Small intestine (tissue), 7 donors: Measurements from ENCODE around the gene SCAMP5. TPM values are rescaled to one million over a fixed set of nuclear protein-coding genes. Genes with fewer than 3 reads are reported as not detected.
A peak's percentile ranks its signal among the peaks of the same experiment; 100 is the strongest.

Experiments
- DNase-seq, 2 donors: peaks; one replicate each; pipeline versions ENCODE4 v3.0.0 to v3.0.0-alpha.2; 2013
- FAIRE-seq: peaks from 2 replicates; lab custom pipeline; 2012; peaks lifted over from hg19 to GRCh38; lab: Jason Lieb, UNC
- H3K27ac ChIP-seq, 3 donors: one replicate each; pipeline ENCODE4 v1.5.1; 2013; ENCODE audit warnings: low read length in 2 of 3, mild to moderate bottlenecking in 2 of 3, control low read depth in 1 of 3, inconsistent platforms in 1 of 3, low read depth in 1 of 3, moderate library complexity in 1 of 3
- H3K27me3 ChIP-seq, 3 donors: one replicate each; pipeline ENCODE4 v1.6.1; 2013; ENCODE audit warnings: low read length in 3 of 3, inconsistent platforms in 1 of 3; ENCODE audit not compliant: control insufficient read depth in 3 of 3, insufficient read depth in 3 of 3
- H3K36me3 ChIP-seq, 3 donors: one replicate each; pipeline ENCODE4 v1.6.1; 2013; ENCODE audit warnings: low read length in 3 of 3, inconsistent platforms in 1 of 3, low read depth in 1 of 3, mild to moderate bottlenecking in 1 of 3, moderate library complexity in 1 of 3; ENCODE audit not compliant: control insufficient read depth in 3 of 3, insufficient read depth in 2 of 3
- H3K4me1 ChIP-seq, 3 donors: one replicate each; pipeline ENCODE4 v1.6.1; 2013; ENCODE audit warnings: low read length in 2 of 3, inconsistent platforms in 1 of 3, low read depth in 1 of 3, mild to moderate bottlenecking in 1 of 3, moderate library complexity in 1 of 3; ENCODE audit not compliant: control insufficient read depth in 3 of 3, insufficient read depth in 2 of 3
- H3K4me3 ChIP-seq, 3 donors: one replicate each; pipeline ENCODE4 v1.5.1; 2013; ENCODE audit warnings: low read length in 3 of 3, control low read depth in 1 of 3, inconsistent platforms in 1 of 3, low read depth in 1 of 3, mild to moderate bottlenecking in 1 of 3, moderate library complexity in 1 of 3
- H3K9me3 ChIP-seq, 2 donors: one replicate each; pipeline ENCODE4 v1.6.1; 2013; ENCODE audit warnings: low read depth in 1 of 2, low read length in 1 of 2; ENCODE audit not compliant: control insufficient read depth in 2 of 2, insufficient read depth in 1 of 2
- WGBS, 3 donors: extraction: QIAGEN DNeasy Blood & Tissue Kit; methylation state at CpG; one replicate each; pipeline ENCODE4 v1.1.7; 2013; 5-methylcytosine and 5-hydroxymethylcytosine counted together
- polyA plus RNA-seq, 4 donors: library from polyadenylated mRNA; stranded (reverse) in 3 of 4; unstranded in 1 of 4; fragments of 200-250 nt in 3 of 4; fragments of 120-200 nt in 1 of 4; gene quantifications; one replicate each; pipeline versions ENCODE4 v1.2.1 to v1.2.3, GENCODE V29; 2013
- donor health status: healthy with polysubstance abuse.
- donor health status: control.
- donor health status: control.
- donor health status: Bipolar disorder and iron deficiency.
- donor health status: healthy.

Gene SCAMP5
- polyA plus RNA-seq, 4 donors, result 22.8 to 78.1 (median 56.8) TPM

DNA sequence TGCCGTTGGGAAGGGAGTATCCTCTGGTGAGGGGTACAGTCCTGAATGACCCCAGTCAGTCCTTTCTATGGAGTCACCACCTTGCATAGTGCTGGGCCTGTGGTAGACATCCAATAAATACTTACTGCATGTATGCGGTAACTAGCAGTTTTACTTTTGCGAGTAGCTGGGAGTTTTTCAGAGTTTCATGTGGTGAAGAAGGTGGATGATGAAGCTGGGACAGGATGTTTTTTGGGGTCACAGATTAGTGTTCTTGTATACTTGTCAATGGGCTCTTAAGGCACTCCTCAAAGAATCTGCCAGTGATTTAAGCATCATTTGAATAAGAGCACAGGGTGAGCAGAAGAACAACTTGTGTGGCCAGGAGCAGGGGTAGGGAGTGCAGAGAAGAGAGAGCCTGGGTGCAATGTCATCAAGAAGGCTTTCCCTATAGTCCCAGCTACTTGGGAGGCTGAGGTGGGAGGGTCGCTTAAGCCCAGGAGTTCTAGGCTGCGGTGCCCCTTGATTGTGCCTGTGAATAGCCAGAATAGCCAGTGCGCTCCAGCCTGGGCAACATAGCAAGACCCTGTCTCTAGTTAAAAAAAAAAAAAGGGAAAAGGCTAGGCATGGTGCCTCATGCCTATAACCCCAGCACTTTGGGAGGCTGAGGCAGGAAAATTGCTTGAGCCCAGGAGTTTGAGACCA, 50.1 kb downstream of the SCAMP5 start:
- DNase-seq, result no peak
- H3K4me3 ChIP-seq, result no peak overlapping the region
- peaks cover 18 to 48% (median 18%) of the 10 kb centered on the region in 3 donors for H3K4me1 ChIP-seq
- peaks cover 0 to 70% (median 0%) of the 10 kb centered on the region in 3 donors for H3K36me3 ChIP-seq
- WGBS, 3 donors, result 87 to 90% (median 90%) methylated on average over 6 of the region's 6 CpGs
- H3K27ac ChIP-seq, result peak overlapping the region in 1 of 3 donors; percentile 93
- H3K27me3 ChIP-seq, result no peaks in the 10 kb centered on the region
- no peaks in the 10 kb centered on the region for H3K9me3 ChIP-seq
- no peak for FAIRE-seq

DNA sequence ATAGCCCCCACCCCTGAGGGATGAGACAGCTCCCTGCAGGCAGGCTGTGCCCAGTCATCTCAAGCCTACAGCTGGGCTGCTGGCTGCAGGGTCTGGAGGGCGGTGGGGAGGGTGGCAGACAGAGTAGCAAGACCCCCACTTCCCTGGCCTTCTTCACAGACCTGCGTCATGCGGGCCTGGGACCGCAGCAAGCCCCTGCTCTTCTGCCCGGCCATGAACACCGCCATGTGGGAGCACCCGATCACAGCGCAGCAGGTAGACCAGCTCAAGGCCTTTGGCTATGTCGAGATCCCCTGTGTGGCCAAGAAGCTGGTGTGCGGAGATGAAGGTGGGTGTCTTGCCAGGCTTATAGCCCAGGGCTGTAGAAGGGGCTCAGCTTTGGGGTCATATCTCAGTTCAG, 53.0 kb downstream of the SCAMP5 start:
- Histone ChIP-seq H3K36me3 (peaks cover 0 to 70% (median 0%) of the 10 kb centered on the region in 3 donors), H3K4me3 (no peak overlapping the region), H3K27ac (peak overlapping the region in 1 of 3 donors; percentile 93), H3K27me3 (no peaks in the 10 kb centered on the region), H3K9me3 (no peaks in the 10 kb centered on the region), H3K4me1 (peaks cover 15 to 39% (median 15%) of the 10 kb centered on the region in 3 donors)
- 96 to 98% (median 98%) methylated on average over 10 of the region's 10 CpGs for WGBS, 3 donors
- DNase-seq, result no peak
- FAIRE-seq, result no peak

DNA sequence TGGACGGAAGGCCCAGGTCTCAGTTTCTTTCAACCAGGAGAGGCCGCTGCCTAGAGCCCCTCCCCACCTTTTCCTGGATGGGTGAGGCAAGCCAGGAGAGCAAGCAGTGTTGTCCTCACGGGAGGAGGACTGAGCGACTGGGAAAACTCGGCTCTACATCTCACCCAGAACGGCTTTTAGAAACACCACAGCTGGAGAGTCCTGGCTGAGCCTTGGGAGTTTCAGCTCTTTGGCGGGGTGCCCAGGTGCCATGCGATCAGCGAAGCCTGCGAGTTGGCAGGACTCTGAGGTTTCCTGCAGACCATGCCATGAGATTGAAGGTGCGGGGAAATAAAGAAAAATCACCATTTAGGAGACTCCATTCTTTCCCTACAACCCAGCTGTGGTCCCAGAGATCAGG, 54.0 kb downstream of the SCAMP5 start:
- H3K4me3 ChIP-seq, result no peak overlapping the region
- peak in 1 of 2 donors; percentile 56 for DNase-seq
- no peak overlapping the region for H3K27ac ChIP-seq
- no peaks in the 10 kb centered on the region for H3K9me3 ChIP-seq
- peaks cover 12 to 35% (median 15%) of the 10 kb centered on the region in 3 donors for H3K4me1 ChIP-seq
- no peak for FAIRE-seq
- no peaks in the 10 kb centered on the region for H3K27me3 ChIP-seq
- WGBS, 3 donors, result 20 to 57% (median 34%) methylated on average over 11 of the region's 11 CpGs
- H3K36me3 ChIP-seq, result peaks cover 0 to 61% (median 0%) of the 10 kb centered on the region in 3 donors

DNA sequence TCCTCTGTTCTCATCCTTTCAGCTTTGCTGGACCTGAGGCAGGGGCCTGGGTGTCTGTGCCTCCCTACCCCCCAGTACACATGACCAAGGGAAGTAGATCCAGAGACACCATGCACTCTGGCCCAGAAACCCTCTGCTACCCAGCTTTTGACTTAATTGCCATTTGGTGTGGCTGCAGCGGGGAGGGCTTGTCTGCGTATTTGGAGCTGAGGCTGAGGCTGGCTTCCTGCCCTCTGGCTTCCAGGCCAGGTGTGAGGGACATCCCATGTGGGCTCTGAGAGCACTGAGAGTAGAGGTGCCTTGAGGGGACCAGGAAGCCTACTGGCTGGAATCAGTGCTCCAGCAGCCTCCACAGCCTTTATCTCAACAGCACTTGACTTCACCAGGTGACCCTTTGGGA, 54.9 kb downstream of the SCAMP5 start:
- no peak for DNase-seq
- Histone ChIP-seq H3K9me3 (no peaks in the 10 kb centered on the region), H3K27me3 (no peaks in the 10 kb centered on the region), H3K27ac (no peak overlapping the region), H3K4me1 (peaks cover 12 to 39% (median 15%) of the 10 kb centered on the region in 3 donors), H3K36me3 (peaks cover 0 to 52% (median 0%) of the 10 kb centered on the region in 3 donors), H3K4me3 (no peak overlapping the region)
- FAIRE-seq, result no peak
- WGBS, 3 donors, result 88 to 100% (median 98%) methylated on average over 2 of the region's 2 CpGs

DNA sequence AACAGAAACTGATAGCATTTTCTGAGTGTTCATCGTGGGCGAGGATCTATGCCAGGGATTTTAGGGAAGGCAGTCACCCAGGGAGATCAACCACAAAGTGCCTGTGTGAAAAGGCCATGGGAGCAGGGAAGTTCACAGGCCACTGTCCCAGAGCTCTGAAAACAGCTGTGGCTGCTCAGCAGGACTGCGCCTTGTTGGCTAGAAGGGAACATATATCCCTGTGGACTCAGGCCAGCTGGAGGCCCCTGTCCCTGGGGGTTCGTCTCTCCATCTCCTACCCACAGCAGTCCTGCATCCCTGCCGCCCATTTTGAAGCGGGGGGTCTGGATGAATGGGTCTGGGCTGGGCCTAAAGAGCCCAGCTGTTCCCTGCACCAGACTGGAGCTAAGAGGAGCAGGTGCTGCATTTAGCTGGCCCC, 55.8 kb downstream of the SCAMP5 start:
- no peak for DNase-seq
- H3K27ac ChIP-seq, result no peak overlapping the region
- 76 to 92% (median 84%) methylated on average over 6 of the region's 6 CpGs for WGBS, 3 donors
- peaks cover 12 to 33% (median 13%) of the 10 kb centered on the region in 3 donors for H3K4me1 ChIP-seq
- no peak overlapping the region for H3K4me3 ChIP-seq
- no peak for FAIRE-seq
- H3K9me3 ChIP-seq, result no peaks in the 10 kb centered on the region
- no peaks in the 10 kb centered on the region for H3K27me3 ChIP-seq
- peaks cover 0 to 49% (median 0%) of the 10 kb centered on the region in 3 donors for H3K36me3 ChIP-seq

DNA sequence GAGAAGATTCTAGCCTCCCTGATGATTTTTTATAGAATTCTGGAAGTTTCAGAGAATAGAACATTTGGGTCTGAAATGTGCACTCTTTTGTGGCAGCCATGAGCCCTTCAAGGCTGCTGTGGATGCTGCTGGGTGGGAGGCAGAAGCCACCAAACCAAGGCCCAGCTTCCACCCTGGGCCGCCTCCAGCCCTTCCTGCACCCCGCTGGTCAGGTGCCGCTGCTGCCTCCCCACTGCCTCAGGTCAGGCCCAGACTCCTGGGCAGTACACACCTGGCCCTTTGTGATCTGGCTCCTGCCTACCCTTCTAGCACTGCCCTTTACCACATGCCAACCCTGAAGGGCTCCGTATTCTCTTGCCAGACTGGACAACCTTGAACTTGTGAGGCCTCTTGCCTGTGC, 56.3 kb downstream of the SCAMP5 start:
- no peak overlapping the region for H3K4me3 ChIP-seq
- no peak for FAIRE-seq
- DNase-seq, result no peak
- H3K9me3 ChIP-seq, result no peaks in the 10 kb centered on the region
- 82 to 91% (median 88%) methylated on average over 4 of the region's 4 CpGs for WGBS, 3 donors
- no peaks in the 10 kb centered on the region for H3K27me3 ChIP-seq
- H3K4me1 ChIP-seq, result peaks cover 8 to 28% (median 10%) of the 10 kb centered on the region in 3 donors
- H3K36me3 ChIP-seq, result peaks cover 0 to 44% (median 0%) of the 10 kb centered on the region in 3 donors
- no peak overlapping the region for H3K27ac ChIP-seq

DNA sequence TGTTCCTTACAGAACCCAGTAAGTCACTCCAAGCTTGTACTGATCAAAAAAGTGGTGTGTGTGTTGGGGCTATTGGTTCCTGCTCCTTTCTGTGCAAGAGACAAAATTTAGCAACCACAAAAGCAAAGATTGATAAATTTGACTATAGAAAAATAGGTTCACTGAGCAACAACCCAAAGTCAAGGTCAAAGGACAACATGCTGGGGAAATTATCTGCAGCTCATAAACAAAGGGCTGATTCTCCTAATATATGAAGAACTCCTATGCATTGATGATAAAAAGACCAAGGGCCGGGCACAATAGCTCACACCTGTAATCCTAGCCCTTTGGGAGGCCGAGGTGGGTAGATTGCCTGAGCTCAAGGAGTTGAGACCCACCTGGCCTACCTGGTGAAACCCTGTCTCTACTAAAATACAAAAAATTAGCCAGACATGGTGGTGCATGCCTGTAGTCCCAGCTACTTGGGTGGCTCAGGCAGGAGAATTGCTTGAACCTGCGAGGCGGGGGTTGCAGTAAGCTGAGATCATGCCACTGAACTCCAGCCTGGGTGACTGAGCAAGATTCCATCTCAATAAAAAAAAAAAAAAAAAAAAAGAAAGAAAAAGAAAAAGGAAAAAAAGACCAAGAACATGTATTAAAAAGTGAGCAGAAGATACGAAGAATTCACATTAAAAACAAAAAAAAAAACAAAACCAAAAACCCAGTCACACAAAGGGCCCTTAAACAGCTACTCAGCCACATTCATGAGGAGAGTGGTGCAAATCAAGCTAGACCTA, 57.8 kb downstream of the SCAMP5 start:
- no peak for FAIRE-seq
- DNase-seq, result peak in 1 of 2 donors; percentile 27
- Histone ChIP-seq H3K9me3 (no peaks in the 10 kb centered on the region), H3K36me3 (peaks cover 0 to 32% (median 0%) of the 10 kb centered on the region in 3 donors), H3K27ac (peak overlapping the region; percentile 42 to 56 (median 46)), H3K27me3 (no peaks in the 10 kb centered on the region), H3K4me3 (no peak overlapping the region), H3K4me1 (peaks cover 0 to 19% (median 2%) of the 10 kb centered on the region in 3 donors)
- 56 to 84% (median 68%) methylated on average over 5 of the region's 5 CpGs for WGBS, 3 donors

DNA sequence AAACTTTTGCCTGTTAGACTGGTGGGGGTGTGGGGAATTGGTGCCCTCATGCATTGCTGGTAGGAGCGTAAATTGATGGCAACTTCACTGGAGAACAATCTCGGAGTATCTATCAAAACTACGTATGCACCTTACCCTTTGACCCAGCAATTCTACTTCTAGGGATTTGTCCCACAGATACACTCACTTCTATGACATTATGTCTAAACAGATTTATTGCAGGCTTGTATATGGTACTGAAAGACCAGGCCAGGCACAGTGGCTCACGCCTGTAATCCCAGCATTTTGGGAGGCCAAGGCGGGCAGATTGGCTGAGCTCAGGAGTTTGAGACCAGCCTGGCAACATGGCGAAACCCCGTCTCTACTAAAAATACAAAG, 58.4 kb downstream of the SCAMP5 start:
- Histone ChIP-seq H3K27me3 (no peaks in the 10 kb centered on the region), H3K9me3 (no peaks in the 10 kb centered on the region), H3K4me3 (no peak overlapping the region), H3K4me1 (peaks cover 0 to 25% (median 2%) of the 10 kb centered on the region in 3 donors), H3K36me3 (peaks cover 0 to 30% (median 0%) of the 10 kb centered on the region in 3 donors), H3K27ac (peak overlapping the region; percentile 42 to 56 (median 46))
- peak in 1 of 2 donors; percentile 63 for DNase-seq
- FAIRE-seq, result no peak
- 41 to 80% (median 56%) methylated on average over 7 of the region's 7 CpGs for WGBS, 3 donors
